ENCODE results near the gene C11orf86.
"Not testable (repeated sequence)": the region's sequence is repeated elsewhere in the genome, so short reads cannot be mapped to it uniquely, and the experiment has no call there.

DNA sequence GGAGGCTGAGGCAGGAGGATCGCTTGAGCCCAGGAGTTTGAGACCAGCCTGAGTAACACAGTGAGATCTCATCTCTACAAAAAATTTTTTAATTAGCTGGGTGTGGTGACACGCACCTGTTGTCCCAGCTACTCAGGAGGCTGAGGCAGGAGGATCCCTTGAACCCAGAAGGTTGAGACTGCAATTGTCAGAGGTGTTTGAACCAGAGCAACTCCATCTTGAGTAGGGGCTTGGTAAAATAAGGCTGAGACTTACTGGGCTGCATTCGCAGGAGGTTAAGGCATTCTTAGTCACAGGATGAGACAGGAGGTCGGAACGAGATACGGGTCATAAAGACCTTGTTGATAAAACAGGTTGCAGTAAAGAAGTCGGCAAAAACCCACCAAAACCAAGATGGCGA, 30.1 kb downstream of the C11orf86 start:
- not testable (repeated sequence) for TF ChIP-seq MYC (IDR thresholded peaks at IDR 0.05; ENCODE audit: insufficient read depth, insufficient read length, insufficient replicate concordance, low read length, severe bottlenecking); POLR2A (IDR thresholded peaks at IDR 0.05; ENCODE audit: low read depth, low read length)
- TF ChIP-seq, protein P1, sequence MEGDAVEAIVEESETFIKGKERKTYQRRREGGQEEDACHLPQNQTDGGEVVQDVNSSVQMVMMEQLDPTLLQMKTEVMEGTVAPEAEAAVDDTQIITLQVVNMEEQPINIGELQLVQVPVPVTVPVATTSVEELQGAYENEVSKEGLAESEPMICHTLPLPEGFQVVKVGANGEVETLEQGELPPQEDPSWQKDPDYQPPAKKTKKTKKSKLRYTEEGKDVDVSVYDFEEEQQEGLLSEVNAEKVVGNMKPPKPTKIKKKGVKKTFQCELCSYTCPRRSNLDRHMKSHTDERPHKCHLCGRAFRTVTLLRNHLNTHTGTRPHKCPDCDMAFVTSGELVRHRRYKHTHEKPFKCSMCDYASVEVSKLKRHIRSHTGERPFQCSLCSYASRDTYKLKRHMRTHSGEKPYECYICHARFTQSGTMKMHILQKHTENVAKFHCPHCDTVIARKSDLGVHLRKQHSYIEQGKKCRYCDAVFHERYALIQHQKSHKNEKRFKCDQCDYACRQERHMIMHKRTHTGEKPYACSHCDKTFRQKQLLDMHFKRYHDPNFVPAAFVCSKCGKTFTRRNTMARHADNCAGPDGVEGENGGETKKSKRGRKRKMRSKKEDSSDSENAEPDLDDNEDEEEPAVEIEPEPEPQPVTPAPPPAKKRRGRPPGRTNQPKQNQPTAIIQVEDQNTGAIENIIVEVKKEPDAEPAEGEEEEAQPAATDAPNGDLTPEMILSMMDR (IDR thresholded peaks at IDR 0.05 in 2 of 3, conservative IDR thresholded peaks at IDR 0.05 in 1 of 3; ENCODE audit: control insufficient read depth in 2 of 3, extremely low read depth in 1 of 3, insufficient read depth in 1 of 3, low read depth in 3 of 3, low read length in 3 of 3) = not testable (repeated sequence)
- TF ChIP-seq, protein P2, sequence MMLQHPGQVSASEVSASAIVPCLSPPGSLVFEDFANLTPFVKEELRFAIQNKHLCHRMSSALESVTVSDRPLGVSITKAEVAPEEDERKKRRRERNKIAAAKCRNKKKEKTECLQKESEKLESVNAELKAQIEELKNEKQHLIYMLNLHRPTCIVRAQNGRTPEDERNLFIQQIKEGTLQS (IDR thresholded peaks at IDR 0.05; ENCODE audit: borderline replicate concordance, extremely low read depth, low read depth, low read length) = not testable (repeated sequence)
